ENCODE data around the gene CCDC93.

Gene CCDC93

GRCh38 chr2:118012778-118013177 lies 1.1 kb downstream of the CCDC93 start:
- H3K27ac ChIP-seq (ENCODE audit: extremely low read depth, low read depth, low read length): no peak overlapping the region
- POLR2A ChIA-PET: interaction anchor here (0.6 kb wide), 1 partner anchor 10 kb away, joined by 10 read pairs; no protein-coding TSS in a partner anchor

GRCh38 chr2:118010473-118010872 lies 3.4 kb downstream of the CCDC93 start:
- H3K9me3 ChIP-seq (ENCODE audit: control insufficient read depth, insufficient read depth, low read depth, low read length): no peaks in the 10 kb centered on the region
- CTCF ChIA-PET: no interaction called here
- peaks cover 12 to 36% of the 10 kb centered on the region in 2 experiments for H3K36me3 ChIP-seq (ENCODE audit: control insufficient read depth in 2 of 2, insufficient read depth in 1 of 2, low read length in 2 of 2)
- no peak overlapping the region for H3K4me3 ChIP-seq (ENCODE audit: low read depth, low read length)
- POLR2A ChIA-PET: interaction anchor here (0.7 kb wide), 1 partner anchor 14 kb away, joined by 3 read pairs; no protein-coding TSS in a partner anchor
- no peak overlapping the region for H3K27ac ChIP-seq (ENCODE audit: extremely low read depth, low read depth, low read length)
- peaks cover 7% of the 10 kb centered on the region; the same call in 1 of the 2 replicates for H3K4me1 ChIP-seq (ENCODE audit: control insufficient read depth, insufficient read depth, low read length)
- TF ChIP-seq ZNF571 (tag by site-specific recombination; IDR thresholded peaks at IDR 0.05) (no peak), KLF8 (tag by site-specific recombination; IDR thresholded peaks at IDR 0.05) (no peak), ZNF830 (tag by site-specific recombination; IDR thresholded peaks at IDR 0.05; ENCODE audit: low read depth) (no peak), ZNF513 (tag by site-specific recombination; IDR thresholded peaks at IDR 0.05) (no peak), HIC1 (tag by site-specific recombination; IDR thresholded peaks at IDR 0.05) (no peak), ZNF677 (tag by site-specific recombination; IDR thresholded peaks at IDR 0.05) (no peak), ZNF114 (tag by site-specific recombination; IDR thresholded peaks at IDR 0.05) (no peak), ZFP3 (tag by site-specific recombination; IDR thresholded peaks at IDR 0.05; ENCODE audit: low read depth) (no peak), ZSCAN5A (tag by site-specific recombination; IDR thresholded peaks at IDR 0.05) (no peak), PRDM10 (tag by site-specific recombination; IDR thresholded peaks at IDR 0.05) (no peak), ZNF121 (tag by site-specific recombination; IDR thresholded peaks at IDR 0.05) (no peak), ZNF530 (tag by site-specific recombination; IDR thresholded peaks at IDR 0.05; ENCODE audit: low read depth) (no peak), ZNF610 (tag by site-specific recombination; IDR thresholded peaks at IDR 0.05; ENCODE audit: borderline replicate concordance) (no peak), ZSCAN30 (tag by site-specific recombination; IDR thresholded peaks at IDR 0.05) (no peak), ZBTB6 (tag by site-specific recombination; IDR thresholded peaks at IDR 0.05) (no peak), ZNF580 (tag by site-specific recombination; IDR thresholded peaks at IDR 0.05) (no peak), ELK4 (IDR thresholded peaks at IDR 0.05; ENCODE audit: borderline replicate concordance, low read depth, low read length) (no peak)

More at GRCh38 chr2:118012778-118013177, 1.1 kb downstream of the CCDC93 start:
- Histone ChIP-seq H3K4me1 (ENCODE audit: control insufficient read depth, insufficient read depth, low read length) (peaks cover 7% of the 10 kb centered on the region; the same call in 1 of the 2 replicates), H3K9me3 (ENCODE audit: control insufficient read depth, insufficient read depth, low read depth, low read length) (no peaks in the 10 kb centered on the region), H3K4me3 (ENCODE audit: low read depth, low read length) (peak overlapping the region; percentile 89), H3K36me3 (ENCODE audit: control insufficient read depth in 2 of 2, insufficient read depth in 1 of 2, low read length in 2 of 2) (peaks cover 6 to 15% of the 10 kb centered on the region in 2 experiments)
- TF ChIP-seq KLF17 (tag by site-specific recombination; IDR thresholded peaks at IDR 0.05): no peak
- 0 out of 2 replicates have a peak, but pooled peaks have one; percentile 19 for TF ChIP-seq ZNF600 (tag by site-specific recombination; IDR thresholded peaks at IDR 0.05)
- CTCF ChIA-PET: interaction anchor here (2.3 kb wide), 1 partner anchor 9 kb away, joined by 27 read pairs; no protein-coding TSS in a partner anchor
